HEK293 (cell line): Measurements from ENCODE around the gene LDLRAD4.
A peak's percentile ranks its signal among the peaks of the same experiment; 100 is the strongest.

ENCODE experiments used
- CTCF ChIA-PET: fragments of 350-600 bp; formaldehyde crosslinking; extraction: SDS; loops from one replicate; lab custom pipeline; 2021; ENCODE audit warnings: antibody characterized with exemption; lab: Yijun Ruan, JAX
- POLR2A ChIA-PET: fragments of 300-600 bp; formaldehyde crosslinking; extraction: SDS; loops from one replicate; lab custom pipeline; 2020; ENCODE audit warnings: antibody characterized with exemption, inconsistent platforms; lab: Yijun Ruan, JAX
- H3K27ac ChIP-seq: fragments of 200-500 bp; sonication (Bioruptor generic); 2 replicates; pipeline ENCODE4 v1.5.1; 2014; ENCODE audit warnings: low read depth, low read length, control low read depth, inconsistent platforms; ENCODE audit errors: extremely low read depth
- H3K36me3 ChIP-seq, 2 experiments: fragments of 200-500 bp in 1 of 2; sonication (Bioruptor generic) in 1 of 2; 1 replicate in 1 of 2; 2 replicates in 1 of 2; pipeline ENCODE4 v1.5.1; 2014 to 2017; ENCODE audit warnings: inconsistent platforms in 2 of 2, low read length in 2 of 2; ENCODE audit not compliant: control insufficient read depth in 2 of 2, insufficient read depth in 1 of 2
- H3K4me1 ChIP-seq: fragments of 200-500 bp; sonication (Bioruptor generic); 2 replicates; pipeline ENCODE4 v1.5.1; 2014; ENCODE audit warnings: mild to moderate bottlenecking, low read length, inconsistent platforms; ENCODE audit not compliant: control insufficient read depth, insufficient read depth
- H3K4me3 ChIP-seq: 2 replicates; pipeline ENCODE4 v1.5.1; 2011; ENCODE audit warnings: low read depth, mild to moderate bottlenecking, control low read depth, low read length, moderate library complexity
- H3K9me3 ChIP-seq: fragments of 200-500 bp; sonication (Bioruptor generic); 2 replicates; pipeline ENCODE4 v1.5.1; 2014; ENCODE audit warnings: low read depth, low read length, inconsistent platforms; ENCODE audit not compliant: control insufficient read depth, insufficient read depth
- FEZF1 ChIP-seq: fragments of 450-650 bp; formaldehyde crosslinking; IDR thresholded peaks from 2 replicates; pipeline ENCODE4 v1.5.1; 2016; ENCODE audit warnings: missing biosample characterization, missing genetic modification characterization
- GLIS2 ChIP-seq: fragments of 450-650 bp; formaldehyde crosslinking; IDR thresholded peaks from 2 replicates; pipeline ENCODE4 v1.5.1; 2016; ENCODE audit warnings: missing biosample characterization, missing genetic modification characterization
- TSHZ1 ChIP-seq: fragments of 450-650 bp; formaldehyde crosslinking; IDR thresholded peaks from 2 replicates; pipeline ENCODE4 v1.5.1; 2016; ENCODE audit warnings: missing biosample characterization, missing genetic modification characterization, borderline replicate concordance
- ZBTB10 ChIP-seq: fragments of 450-650 bp; formaldehyde crosslinking; IDR thresholded peaks from 2 replicates; pipeline ENCODE4 v1.5.1; 2016; ENCODE audit warnings: missing biosample characterization, missing genetic modification characterization
- ZBTB44 ChIP-seq: fragments of 450-650 bp; IDR thresholded peaks from 2 replicates; pipeline ENCODE4 v1.5.1; 2018; ENCODE audit warnings: missing biosample characterization, mild to moderate bottlenecking, missing genetic modification characterization
- ZBTB6 ChIP-seq: fragments of 450-650 bp; formaldehyde crosslinking; IDR thresholded peaks from 2 replicates; pipeline ENCODE4 v1.5.1; 2017; ENCODE audit warnings: missing biosample characterization, missing genetic modification characterization
- ZFP41 ChIP-seq: fragments of 450-650 bp; formaldehyde crosslinking; IDR thresholded peaks from 2 replicates; pipeline ENCODE4 v1.5.1; 2016; ENCODE audit warnings: missing biosample characterization, missing genetic modification characterization, borderline replicate concordance
- ZNF157 ChIP-seq: fragments of 450-650 bp; formaldehyde crosslinking; IDR thresholded peaks from 2 replicates; pipeline ENCODE4 v1.5.1; 2016; ENCODE audit warnings: missing biosample characterization, missing genetic modification characterization
- ZNF169 ChIP-seq: fragments of 450-650 bp; formaldehyde crosslinking; IDR thresholded peaks from 2 replicates; pipeline ENCODE4 v1.5.1; 2016; ENCODE audit warnings: missing biosample characterization, missing genetic modification characterization
- ZNF174 ChIP-seq: fragments of 450-650 bp; formaldehyde crosslinking; IDR thresholded peaks from 2 replicates; pipeline ENCODE4 v1.5.0; 2017; ENCODE audit warnings: missing biosample characterization, mild to moderate bottlenecking, missing genetic modification characterization
- ZNF202 ChIP-seq: fragments of 450-650 bp; formaldehyde crosslinking; IDR thresholded peaks from 2 replicates; pipeline ENCODE4 v1.5.1; 2016; ENCODE audit warnings: missing biosample characterization, missing genetic modification characterization, borderline replicate concordance
- ZNF423 ChIP-seq: fragments of 450-650 bp; formaldehyde crosslinking; IDR thresholded peaks from 2 replicates; pipeline ENCODE4 v1.5.1; 2016; ENCODE audit warnings: missing biosample characterization, missing genetic modification characterization
- ZNF501 ChIP-seq: fragments of 450-650 bp; formaldehyde crosslinking; IDR thresholded peaks from 2 replicates; pipeline ENCODE4 v1.5.1; 2016; ENCODE audit warnings: missing biosample characterization, missing genetic modification characterization
- ZNF624 ChIP-seq: fragments of 450-650 bp; formaldehyde crosslinking; IDR thresholded peaks from 2 replicates; pipeline ENCODE4 v1.5.1; 2017; ENCODE audit warnings: missing biosample characterization, missing genetic modification characterization
- ZNF747 ChIP-seq: fragments of 450-650 bp; formaldehyde crosslinking; IDR thresholded peaks from 2 replicates; pipeline ENCODE4 v1.5.1; 2016; ENCODE audit warnings: missing biosample characterization, missing genetic modification characterization
- ZNF776 ChIP-seq: fragments of 450-650 bp; formaldehyde crosslinking; IDR thresholded peaks from 2 replicates; pipeline ENCODE4 v1.5.0; 2017; ENCODE audit warnings: missing biosample characterization, missing genetic modification characterization, borderline replicate concordance
- ZNF843 ChIP-seq: fragments of 450-650 bp; formaldehyde crosslinking; IDR thresholded peaks from 2 replicates; pipeline ENCODE4 v1.5.1; 2016; ENCODE audit warnings: missing biosample characterization, missing genetic modification characterization
- ZSCAN18 ChIP-seq: fragments of 450-650 bp; formaldehyde crosslinking; IDR thresholded peaks from 2 replicates; pipeline ENCODE4 v1.5.1; 2016; ENCODE audit warnings: missing biosample characterization, missing genetic modification characterization
- ZSCAN4 ChIP-seq: fragments of 450-650 bp; formaldehyde crosslinking; IDR thresholded peaks from 2 replicates; pipeline ENCODE4 v1.5.1; 2017; ENCODE audit warnings: missing biosample characterization, missing genetic modification characterization

LDLRAD4 gene

GRCh38 chr18:13295894-13296293 lies 77.3 kb downstream of the LDLRAD4 start:
- Histone ChIP-seq H3K4me3 (no peak overlapping the region), H3K36me3 (no peaks in the 10 kb centered on the region), H3K9me3 (no peaks in the 10 kb centered on the region), H3K4me1 (no peaks in the 10 kb centered on the region), H3K27ac (no peak overlapping the region)
- ChIA-PET CTCF (no interaction called here), POLR2A (no interaction called here)
- TF ChIP-seq ZNF624 (no peak), ZNF157 (tag by site-specific recombination) (peak; percentile 84)

- ChIA-PET POLR2A (no interaction called here), CTCF (no interaction called here)
- no peak for TF ChIP-seq FEZF1
- TF ChIP-seq GLIS2 = no peak
- no peak for TF ChIP-seq ZBTB10
- TF ChIP-seq ZNF843 (tag by site-specific recombination) = no peak
- TF ChIP-seq ZFP41 (tag by site-specific recombination) = no peak
- TF ChIP-seq ZNF202 (tag by site-specific recombination) = no peak
- no peak for TF ChIP-seq ZNF747
- no peak for TF ChIP-seq TSHZ1 (tag by site-specific recombination)
- no peak for TF ChIP-seq ZNF501 (tag by site-specific recombination)
- no peak for TF ChIP-seq ZNF174
- no peak for TF ChIP-seq ZSCAN4 (tag by site-specific recombination)
- no peak for TF ChIP-seq ZNF423 (tag by site-specific recombination)
- Histone ChIP-seq H3K4me1 (peaks cover 3% of the 10 kb centered on the region; the same call in 1 of the 2 replicates), H3K4me3 (no peak overlapping the region), H3K36me3 (no peaks in the 10 kb centered on the region), H3K9me3 (no peaks in the 10 kb centered on the region), H3K27ac (no peak overlapping the region)
These were observed 78.5 kb downstream of the LDLRAD4 start for GRCh38 chr18:13296867-13297574.

- no peak for TF ChIP-seq ZBTB44 (tag by site-specific recombination)
- no peak for TF ChIP-seq ZNF776 (tag by site-specific recombination)
- TF ChIP-seq ZBTB6 (tag by site-specific recombination) = peak; percentile 98
- no peak for TF ChIP-seq ZNF169 (tag by site-specific recombination)
- TF ChIP-seq ZSCAN18 (tag by site-specific recombination) = no peak
- TF ChIP-seq, all 188 proteins: peak for 1
- Histone ChIP-seq H3K4me1 (peaks cover 14% of the 10 kb centered on the region), H3K36me3 (no peaks in the 10 kb centered on the region), H3K4me3 (no peak overlapping the region), H3K27ac (no peak overlapping the region), H3K9me3 (no peaks in the 10 kb centered on the region)
- POLR2A ChIA-PET = no interaction called here
- CTCF ChIA-PET = no interaction called here
These were observed 79.7 kb downstream of the LDLRAD4 start for GRCh38 chr18:13298262-13298661.
